ENCODE data around the gene RNF112. TPM values are rescaled to one million over a fixed set of nuclear protein-coding genes. Genes with fewer than 3 reads are reported as not detected.

RNF112 gene
- total RNA-seq, 1 donor from 2014 or later, result 0.86 TPM

DNA sequence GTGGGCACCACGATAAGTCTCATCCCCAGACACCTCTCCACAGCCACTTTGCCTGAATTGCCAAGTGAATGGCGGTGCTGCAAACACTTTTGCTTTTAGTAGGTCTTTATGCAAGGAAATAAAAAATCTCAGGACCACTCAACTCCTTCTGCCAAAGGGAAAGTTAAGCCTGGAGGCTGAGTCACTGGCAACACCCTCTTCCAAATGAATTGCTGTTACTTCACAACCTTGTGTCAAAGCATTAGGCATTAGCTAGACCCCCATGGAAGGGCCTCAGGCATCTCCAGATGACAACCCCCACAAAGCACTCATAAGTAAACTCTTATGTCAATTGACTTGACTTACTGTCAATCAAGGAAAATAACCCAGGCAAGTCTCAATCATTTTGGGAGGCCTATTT lies 43.0 kb downstream of the RNF112 start:
- Mint-ChIP-seq H3K4me1 (peaks cover 36% of the 10 kb centered on the region), H3K36me3 (no peaks in the 10 kb centered on the region), H3K27ac (no peak overlapping the region), H3K4me3 (no peak overlapping the region), H3K9me3 (no peaks in the 10 kb centered on the region), H3K27me3 (ENCODE audit: insufficient read depth, low read depth) (peaks cover 6% of the 10 kb centered on the region)
- peaks cover 31% of the 10 kb centered on the region for H3K4me1 ChIP-seq
- H3K79me2 ChIP-seq (ENCODE audit: low read depth), result no peaks in the 10 kb centered on the region
- H3K9me3 ChIP-seq (ENCODE audit: low read depth), result no peaks in the 10 kb centered on the region
- no peak overlapping the region for H3K4me3 ChIP-seq
- H3K9ac ChIP-seq, result no peak overlapping the region
- no peak overlapping the region for H2AFZ ChIP-seq (replicated peaks)
- DNase-seq (ENCODE audit: low spot score), result no peak
- no peaks in the 10 kb centered on the region for H3K36me3 ChIP-seq
- no peak overlapping the region for H3K27ac ChIP-seq
- no peak overlapping the region for H3K4me2 ChIP-seq
- peaks cover 31% of the 10 kb centered on the region for H3F3A ChIP-seq (ENCODE audit: low read depth)
- no peaks in the 10 kb centered on the region for H3K27me3 ChIP-seq
- H4K20me1 ChIP-seq (ENCODE audit: low read depth), result no peaks in the 10 kb centered on the region
- TF ChIP-seq EZH2 (IDR thresholded peaks at IDR 0.05) (no peak), EZH2phosphoT487 (IDR thresholded peaks at IDR 0.05) (no peak)
- TF ChIP-seq, protein P1, sequence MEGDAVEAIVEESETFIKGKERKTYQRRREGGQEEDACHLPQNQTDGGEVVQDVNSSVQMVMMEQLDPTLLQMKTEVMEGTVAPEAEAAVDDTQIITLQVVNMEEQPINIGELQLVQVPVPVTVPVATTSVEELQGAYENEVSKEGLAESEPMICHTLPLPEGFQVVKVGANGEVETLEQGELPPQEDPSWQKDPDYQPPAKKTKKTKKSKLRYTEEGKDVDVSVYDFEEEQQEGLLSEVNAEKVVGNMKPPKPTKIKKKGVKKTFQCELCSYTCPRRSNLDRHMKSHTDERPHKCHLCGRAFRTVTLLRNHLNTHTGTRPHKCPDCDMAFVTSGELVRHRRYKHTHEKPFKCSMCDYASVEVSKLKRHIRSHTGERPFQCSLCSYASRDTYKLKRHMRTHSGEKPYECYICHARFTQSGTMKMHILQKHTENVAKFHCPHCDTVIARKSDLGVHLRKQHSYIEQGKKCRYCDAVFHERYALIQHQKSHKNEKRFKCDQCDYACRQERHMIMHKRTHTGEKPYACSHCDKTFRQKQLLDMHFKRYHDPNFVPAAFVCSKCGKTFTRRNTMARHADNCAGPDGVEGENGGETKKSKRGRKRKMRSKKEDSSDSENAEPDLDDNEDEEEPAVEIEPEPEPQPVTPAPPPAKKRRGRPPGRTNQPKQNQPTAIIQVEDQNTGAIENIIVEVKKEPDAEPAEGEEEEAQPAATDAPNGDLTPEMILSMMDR (IDR thresholded peaks at IDR 0.05), result no peak

DNA sequence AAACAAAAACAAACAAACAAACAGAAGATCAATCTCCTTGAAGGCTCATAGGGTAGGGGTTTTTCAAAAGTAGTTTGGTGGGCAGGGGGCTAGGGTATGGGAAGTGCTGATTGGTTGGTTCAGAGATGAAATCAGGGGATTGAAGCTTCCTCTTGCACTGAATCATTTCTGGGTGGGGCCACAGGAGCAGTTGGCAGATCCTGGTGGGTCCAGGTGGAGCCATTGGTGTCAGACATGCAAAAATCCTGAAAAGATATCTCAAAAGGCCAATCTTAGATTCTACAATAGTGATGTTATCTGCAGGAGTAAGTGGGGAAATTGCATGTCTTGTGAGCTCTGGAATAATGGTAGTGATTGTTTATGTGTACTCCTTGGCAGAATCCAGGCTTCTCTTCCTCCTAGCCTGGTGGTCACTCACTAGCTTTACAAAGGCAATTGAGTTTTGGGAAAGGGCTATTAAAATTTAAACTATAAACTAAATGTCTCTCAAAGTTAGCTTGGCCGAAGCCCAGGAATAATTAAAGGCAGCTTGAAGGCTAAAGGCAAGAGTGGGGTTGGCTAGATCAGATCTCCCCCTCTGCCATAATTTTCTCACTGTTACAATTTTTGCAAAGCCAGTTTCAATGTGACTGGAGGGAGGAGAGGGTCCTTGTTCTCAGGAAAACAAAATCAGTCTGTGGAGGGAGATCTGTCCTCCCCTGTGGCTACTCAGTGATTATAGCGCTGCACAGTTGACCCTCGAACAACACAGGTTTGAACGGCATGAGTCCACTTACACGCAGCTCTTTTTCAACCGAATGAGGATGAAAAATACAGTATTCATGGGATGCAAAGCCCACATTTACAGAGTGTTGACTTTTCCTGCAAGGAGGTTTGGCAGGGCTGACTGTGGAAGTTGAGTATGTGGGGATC lies 45.2 kb downstream of the RNF112 start:
- Mint-ChIP-seq H3K4me1 (peaks cover 51% of the 10 kb centered on the region), H3K27ac (peak overlapping the region; percentile 75), H3K36me3 (no peaks in the 10 kb centered on the region), H3K9me3 (no peaks in the 10 kb centered on the region), H3K27me3 (ENCODE audit: insufficient read depth, low read depth) (peaks cover 12% of the 10 kb centered on the region), H3K4me3 (peak overlapping the region; percentile 24)
- H3K79me2 ChIP-seq (ENCODE audit: low read depth), result no peaks in the 10 kb centered on the region
- H3K4me2 ChIP-seq, result peak overlapping the region; percentile 42
- H3K9ac ChIP-seq, result no peak overlapping the region
- H3F3A ChIP-seq (ENCODE audit: low read depth), result peaks cover 53% of the 10 kb centered on the region
- H4K20me1 ChIP-seq (ENCODE audit: low read depth), result no peaks in the 10 kb centered on the region
- no peak overlapping the region for H3K27ac ChIP-seq
- TF ChIP-seq EZH2phosphoT487 (IDR thresholded peaks at IDR 0.05) (no peak), EZH2 (IDR thresholded peaks at IDR 0.05) (no peak)
- TF ChIP-seq, protein P1 (IDR thresholded peaks at IDR 0.05), result no peak
- no peak overlapping the region for H3K4me3 ChIP-seq
- H3K9me3 ChIP-seq (ENCODE audit: low read depth), result no peaks in the 10 kb centered on the region
- H3K36me3 ChIP-seq, result no peaks in the 10 kb centered on the region
- peak overlapping the region; percentile 17 for H2AFZ ChIP-seq (replicated peaks)
- H3K4me1 ChIP-seq, result peaks cover 51% of the 10 kb centered on the region
- no peak for DNase-seq (ENCODE audit: low spot score)
- no peaks in the 10 kb centered on the region for H3K27me3 ChIP-seq

DNA sequence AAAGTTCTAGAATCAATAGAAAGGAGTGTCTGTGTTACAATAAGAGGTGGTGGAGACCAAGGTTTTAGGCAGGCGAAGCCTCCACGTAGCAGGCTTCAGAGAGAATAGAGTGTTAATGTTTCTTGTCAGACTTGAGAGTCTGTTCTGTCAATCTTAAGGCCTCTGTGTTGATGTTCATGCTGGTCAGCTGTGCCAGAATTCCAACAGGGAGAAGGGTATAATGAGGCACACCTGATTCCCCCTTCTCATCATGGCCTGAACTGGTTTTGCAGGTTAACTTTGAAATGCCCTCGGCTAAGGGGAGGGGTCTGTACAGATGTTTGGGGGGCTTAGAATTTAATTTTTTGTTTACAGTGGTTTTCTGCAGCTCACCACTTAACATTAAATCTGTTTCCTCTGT lies 46.0 kb downstream of the RNF112 start:
- H3K4me1 Mint-ChIP-seq, result peaks cover 51% of the 10 kb centered on the region
- DNase-seq (ENCODE audit: low spot score), result no peak
- peak overlapping the region; percentile 24 for H3K4me3 Mint-ChIP-seq

More for the DNA sequence above, 46.0 kb downstream of the RNF112 start:
- H3K9me3 ChIP-seq (ENCODE audit: low read depth), result no peaks in the 10 kb centered on the region
- peaks cover 57% of the 10 kb centered on the region for H3K4me1 ChIP-seq
- H3K36me3 Mint-ChIP-seq, result no peaks in the 10 kb centered on the region
- no peaks in the 10 kb centered on the region for H3K27me3 ChIP-seq
- H3K4me3 ChIP-seq, result no peak overlapping the region
- H2AFZ ChIP-seq (replicated peaks), result peak overlapping the region; percentile 17
- H3K27ac Mint-ChIP-seq, result peak overlapping the region; percentile 6
- TF ChIP-seq, protein P1 (IDR thresholded peaks at IDR 0.05), result no peak
- TF ChIP-seq EZH2 (IDR thresholded peaks at IDR 0.05) (no peak), EZH2phosphoT487 (IDR thresholded peaks at IDR 0.05) (no peak)
- H3K27me3 Mint-ChIP-seq (ENCODE audit: insufficient read depth, low read depth), result peaks cover 14% of the 10 kb centered on the region
- H4K20me1 ChIP-seq (ENCODE audit: low read depth), result no peaks in the 10 kb centered on the region
- no peaks in the 10 kb centered on the region for H3K9me3 Mint-ChIP-seq
- H3K4me2 ChIP-seq, result peak overlapping the region; percentile 42
- H3F3A ChIP-seq (ENCODE audit: low read depth), result peaks cover 60% of the 10 kb centered on the region
- no peaks in the 10 kb centered on the region for H3K79me2 ChIP-seq (ENCODE audit: low read depth)
- no peak overlapping the region for H3K9ac ChIP-seq
- no peak overlapping the region for H3K27ac ChIP-seq
- H3K36me3 ChIP-seq, result no peaks in the 10 kb centered on the region
